ENCODE data around the gene PAM. TPM values are rescaled to one million over a fixed set of nuclear protein-coding genes. Genes with fewer than 3 reads are reported as not detected.

Gene PAM
- total and polyA plus RNA-seq, 2 of the 8 experiments (the other 6 are each of a cell fraction or from before 2014, with no cell fraction given), result 30.4 to 67.8 TPM

DNA sequence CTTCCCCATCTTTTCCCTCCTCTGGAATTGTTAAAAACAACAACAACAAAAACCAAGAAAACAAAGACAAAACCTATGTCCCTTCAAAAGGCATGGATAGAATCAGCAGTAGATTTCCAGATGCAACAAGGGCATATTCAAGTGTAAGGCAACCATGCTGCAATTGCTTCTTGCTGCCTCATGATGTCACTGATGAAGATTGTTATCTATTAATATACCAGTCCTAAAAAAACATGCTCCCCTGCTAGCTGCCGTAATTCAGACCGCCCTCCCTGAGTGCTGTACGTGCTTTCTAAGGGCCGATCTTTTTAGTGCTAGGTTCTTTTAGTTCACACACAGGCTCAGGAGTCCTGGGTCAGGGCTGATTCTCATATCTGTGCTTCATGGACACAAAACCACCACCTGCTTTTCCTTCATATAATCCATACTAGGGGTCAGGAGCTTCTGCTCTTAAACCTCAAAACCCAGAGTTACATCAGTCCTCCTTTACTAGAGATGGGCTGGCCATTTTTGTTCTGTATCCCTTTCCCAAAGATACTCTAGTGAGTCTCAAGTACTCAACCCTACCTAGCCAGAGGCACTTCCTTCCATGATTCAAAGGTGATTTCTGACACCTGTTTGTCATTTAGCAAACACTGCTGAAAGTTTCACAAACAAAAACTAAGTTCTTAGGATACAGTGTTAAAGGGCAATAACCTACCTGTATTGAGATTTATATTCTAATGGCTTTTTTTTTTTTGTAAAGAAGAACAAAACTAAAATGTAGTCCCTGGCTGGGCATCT is 282.8 kb downstream of the PAM start:
- no peak for DNase-seq (ENCODE audit: low read depth in 1 of 2, low spot score in 2 of 2)
- no peaks in the 10 kb centered on the region for H3K36me3 ChIP-seq (ENCODE audit: control insufficient read depth in 2 of 4, insufficient read depth in 4 of 4, low read length in 3 of 4)
- no peak overlapping the region for H3K9ac ChIP-seq (replicated peaks in 1 of 4; ENCODE audit: extremely low read depth in 1 of 4, low read depth in 3 of 4, low read length in 3 of 4)
- no peak overlapping the region for H3K23ac ChIP-seq (ENCODE audit: insufficient read length)
- no peak overlapping the region for H3K56ac ChIP-seq (replicated peaks; ENCODE audit: insufficient read length, low read depth, low read length)
- no peak overlapping the region for H3K27ac ChIP-seq (ENCODE audit: low read depth, low read length)
- H2AFZ ChIP-seq (ENCODE audit: low read length), result 0 out of 2 replicates have a peak overlapping the region, but pooled peaks have one; percentile 8
- H4K91ac ChIP-seq (replicated peaks; ENCODE audit: insufficient read length, low read length), result no peak overlapping the region
- H3K79me2 ChIP-seq (ENCODE audit: control insufficient read depth in 1 of 2, insufficient read depth in 2 of 2, low read length in 2 of 2), result no peaks in the 10 kb centered on the region
- H3K23me2 ChIP-seq (ENCODE audit: low read depth, low read length), result no peaks in the 10 kb centered on the region
- no peaks in the 10 kb centered on the region for H3K27me3 ChIP-seq (replicated peaks in 1 of 4; ENCODE audit: control insufficient read depth in 3 of 4, extremely low read depth in 1 of 4, insufficient read depth in 3 of 4, low read length in 3 of 4)
- H2BK5ac ChIP-seq (ENCODE audit: low read depth, low read length), result no peak overlapping the region
- H3K4ac ChIP-seq (replicated peaks; ENCODE audit: insufficient read length, low read depth, low read length), result no peak overlapping the region
- H2BK120ac ChIP-seq (replicated peaks; ENCODE audit: low read depth, low read length), result no peak overlapping the region
- H4K8ac ChIP-seq (ENCODE audit: extremely low read depth, insufficient read depth, low read length), result no peak overlapping the region
- no peak overlapping the region for H2AK5ac ChIP-seq (ENCODE audit: low read depth, low read length)
- H2BK15ac ChIP-seq (ENCODE audit: low read length), result no peak overlapping the region
- ChIA-PET CTCF (ENCODE audit: partially characterized antibody) (no interaction called here), POLR2A (ENCODE audit: partially characterized antibody) (no interaction called here)
- no peaks in the 10 kb centered on the region for H3K79me1 ChIP-seq (ENCODE audit: low read depth, low read length)
- no peak for FAIRE-seq
- H3K9me3 ChIP-seq (ENCODE audit: insufficient read depth in 2 of 2, low read depth in 1 of 2, low read length in 1 of 2), result no peaks in the 10 kb centered on the region
- no peak overlapping the region for H3K14ac ChIP-seq (ENCODE audit: insufficient read length)
- H4K5ac ChIP-seq (ENCODE audit: insufficient read length, low read depth, low read length), result no peak overlapping the region
- no peak overlapping the region for H3K18ac ChIP-seq (ENCODE audit: extremely low read depth, low read length)
- no peaks in the 10 kb centered on the region for H4K20me1 ChIP-seq (replicated peaks in 1 of 2; ENCODE audit: control insufficient read depth in 1 of 2, insufficient read depth in 2 of 2, low read length in 2 of 2)
- H2BK12ac ChIP-seq (ENCODE audit: low read depth, low read length), result no peak overlapping the region
- H2BK20ac ChIP-seq (ENCODE audit: low read length), result no peak overlapping the region
- H3K4me2 ChIP-seq (ENCODE audit: insufficient read depth in 1 of 2, low read depth in 2 of 2, low read length in 2 of 2), result no peak overlapping the region
- H3K4me3 ChIP-seq (ENCODE audit: extremely low read depth in 1 of 4, insufficient read depth in 2 of 4, low read depth in 3 of 4, low read length in 4 of 4), result no peak overlapping the region
- no peaks in the 10 kb centered on the region for H3K4me1 ChIP-seq (replicated peaks in 1 of 4; ENCODE audit: control insufficient read depth in 3 of 4, insufficient read depth in 4 of 4, low read length in 3 of 4)
- WGBS, 2 experiments (ENCODE audit: extremely low coverage in 1 of 2, insufficient coverage in 1 of 2, insufficient read length in 1 of 2, insufficient replicate concordance in 2 of 2, low coverage in 1 of 2, low lambda C conversion rate in 2 of 2, missing lambda C conversion rate in 1 of 2), result 92% methylated on average over 4 of the region's 4 CpGs; no CpG with 5 or more reads in 1 of the 2 experiments
- TF ChIP-seq TEAD4 (IDR thresholded peaks at IDR 0.05; ENCODE audit: low read depth, low read length), result no peak
- TF ChIP-seq KDM4A (IDR thresholded peaks at IDR 0.05; ENCODE audit: low read depth, low read length, severe bottlenecking), result no peak
- no peak for TF ChIP-seq HDAC2 (IDR thresholded peaks at IDR 0.05; ENCODE audit: borderline replicate concordance in 1 of 2, low read depth in 2 of 2, low read length in 2 of 2)
- TF ChIP-seq, protein P1, sequence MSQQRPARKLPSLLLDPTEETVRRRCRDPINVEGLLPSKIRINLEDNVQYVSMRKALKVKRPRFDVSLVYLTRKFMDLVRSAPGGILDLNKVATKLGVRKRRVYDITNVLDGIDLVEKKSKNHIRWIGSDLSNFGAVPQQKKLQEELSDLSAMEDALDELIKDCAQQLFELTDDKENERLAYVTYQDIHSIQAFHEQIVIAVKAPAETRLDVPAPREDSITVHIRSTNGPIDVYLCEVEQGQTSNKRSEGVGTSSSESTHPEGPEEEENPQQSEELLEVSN (IDR thresholded peaks at IDR 0.05), result no peak
- no peak for TF ChIP-seq RXRA (IDR thresholded peaks at IDR 0.05; ENCODE audit: insufficient read depth, low read depth, low read length)
- TF ChIP-seq MAFK (IDR thresholded peaks at IDR 0.05; ENCODE audit: low read depth, low read length), result no peak
- no peak for TF ChIP-seq EP300 (IDR thresholded peaks at IDR 0.05; ENCODE audit: borderline replicate concordance in 1 of 2, low read depth in 2 of 2, low read length in 2 of 2)
- TF ChIP-seq ASH2L (IDR thresholded peaks at IDR 0.05; ENCODE audit: low read length), result no peak
- no peak for TF ChIP-seq CHD2 (IDR thresholded peaks at IDR 0.05; ENCODE audit: low read length)
- TF ChIP-seq SIN3A (conservative IDR thresholded peaks at IDR 0.05 in 1 of 2, IDR thresholded peaks at IDR 0.05 in 1 of 2; ENCODE audit: low read depth in 1 of 2, low read length in 2 of 2), result no peak
- no peak for TF ChIP-seq RNF2 (IDR thresholded peaks at IDR 0.05; ENCODE audit: borderline replicate concordance, low read depth, low read length, missing control alignments, poor library complexity, severe bottlenecking)

Measured in H1 (cell line).